Left ventricle myocardium inferior (tissue), 1 donor: ENCODE measurements around the gene BPI. TPM values are rescaled to one million over a fixed set of nuclear protein-coding genes. Genes with fewer than 3 reads are reported as not detected.
"Not testable (repeated sequence)": the region's sequence is repeated elsewhere in the genome, so short reads cannot be mapped to it uniquely, and the experiment has no call there.

ENCODE experiments used
- DNase-seq: peaks from one replicate; pipeline ENCODE4 v3.0.0-alpha.2; 2020
- H3K27ac ChIP-seq: fragments of 200-600 bp; replicated peaks from 2 replicates; pipeline ENCODE4 v1.8.0; 2021
- H3K27me3 ChIP-seq: fragments of 200-600 bp; 2 replicates; pipeline ENCODE4 v1.8.0; 2021; ENCODE audit warnings: low read depth
- H3K36me3 ChIP-seq: fragments of 200-600 bp; 2 replicates; pipeline ENCODE4 v1.8.0; 2021
- H3K4me1 ChIP-seq: fragments of 200-600 bp; 2 replicates; pipeline ENCODE4 v1.8.0; 2021
- H3K4me3 ChIP-seq: fragments of 200-600 bp; 2 replicates; pipeline ENCODE4 v1.8.0; 2021; ENCODE audit warnings: mild to moderate bottlenecking, moderate library complexity
- H3K9me3 ChIP-seq: fragments of 200-600 bp; replicated peaks from 2 replicates; pipeline ENCODE4 v1.8.0; 2021
- intact Hi-C: fragments of 100-400 bp; cut with micrococcal nuclease; formaldehyde crosslinking; loops from one replicate; pipeline ENCODE4 v1.11.0; 2022
- total RNA-seq: library from RNA; stranded (reverse); fragmentation: NEBNext Ultra II Directional; extraction: Animal tissue kit (Norgen Biotek cat#: 25700); gene quantifications from one replicate; pipeline ENCODE4 v1.2.1, GENCODE V29; 2021
- TF ChIP-seq, protein P1 (sequence below): fragments of 200-600 bp; IDR thresholded peaks from 2 replicates; pipeline ENCODE4 v1.8.0; 2021; ENCODE audit warnings: antibody characterized with exemption, mild to moderate bottlenecking, borderline replicate concordance
- donor health status: DM: no; HTN: yes; CAD: no; lungs with severe emphysema.

Gene BPI
- total RNA-seq, 1 donor from 2014 or later: not detected

DNA sequence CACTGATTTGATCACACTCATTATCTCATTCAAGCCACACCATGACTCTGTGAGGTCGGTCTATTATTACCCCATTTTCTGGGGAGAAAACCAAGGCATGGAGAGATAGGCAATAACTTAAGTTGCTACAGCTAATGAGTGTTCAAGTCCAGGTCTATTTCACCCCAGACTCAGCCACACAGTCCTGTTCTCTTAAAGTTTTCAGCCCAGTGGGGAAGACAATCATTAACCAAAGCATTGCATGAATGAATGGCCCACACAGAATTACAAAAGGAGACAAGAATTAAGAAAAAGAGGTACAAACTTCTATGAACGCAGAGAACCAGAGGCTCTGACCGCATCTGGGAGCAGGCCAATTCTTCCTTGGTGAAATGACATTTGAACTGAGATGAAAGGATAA is 7.1 kb downstream of the BPI start:
- Histone ChIP-seq H3K36me3 (no peaks in the 10 kb centered on the region), H3K4me3 (no peak overlapping the region), H3K27ac (no peak overlapping the region), H3K9me3 (no peaks in the 10 kb centered on the region), H3K4me1 (no peaks in the 10 kb centered on the region), H3K27me3 (peaks cover 14% of the 10 kb centered on the region)
- no peak for DNase-seq
- intact Hi-C loops: no loop called here
- TF ChIP-seq, protein P1, sequence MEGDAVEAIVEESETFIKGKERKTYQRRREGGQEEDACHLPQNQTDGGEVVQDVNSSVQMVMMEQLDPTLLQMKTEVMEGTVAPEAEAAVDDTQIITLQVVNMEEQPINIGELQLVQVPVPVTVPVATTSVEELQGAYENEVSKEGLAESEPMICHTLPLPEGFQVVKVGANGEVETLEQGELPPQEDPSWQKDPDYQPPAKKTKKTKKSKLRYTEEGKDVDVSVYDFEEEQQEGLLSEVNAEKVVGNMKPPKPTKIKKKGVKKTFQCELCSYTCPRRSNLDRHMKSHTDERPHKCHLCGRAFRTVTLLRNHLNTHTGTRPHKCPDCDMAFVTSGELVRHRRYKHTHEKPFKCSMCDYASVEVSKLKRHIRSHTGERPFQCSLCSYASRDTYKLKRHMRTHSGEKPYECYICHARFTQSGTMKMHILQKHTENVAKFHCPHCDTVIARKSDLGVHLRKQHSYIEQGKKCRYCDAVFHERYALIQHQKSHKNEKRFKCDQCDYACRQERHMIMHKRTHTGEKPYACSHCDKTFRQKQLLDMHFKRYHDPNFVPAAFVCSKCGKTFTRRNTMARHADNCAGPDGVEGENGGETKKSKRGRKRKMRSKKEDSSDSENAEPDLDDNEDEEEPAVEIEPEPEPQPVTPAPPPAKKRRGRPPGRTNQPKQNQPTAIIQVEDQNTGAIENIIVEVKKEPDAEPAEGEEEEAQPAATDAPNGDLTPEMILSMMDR: no peak

DNA sequence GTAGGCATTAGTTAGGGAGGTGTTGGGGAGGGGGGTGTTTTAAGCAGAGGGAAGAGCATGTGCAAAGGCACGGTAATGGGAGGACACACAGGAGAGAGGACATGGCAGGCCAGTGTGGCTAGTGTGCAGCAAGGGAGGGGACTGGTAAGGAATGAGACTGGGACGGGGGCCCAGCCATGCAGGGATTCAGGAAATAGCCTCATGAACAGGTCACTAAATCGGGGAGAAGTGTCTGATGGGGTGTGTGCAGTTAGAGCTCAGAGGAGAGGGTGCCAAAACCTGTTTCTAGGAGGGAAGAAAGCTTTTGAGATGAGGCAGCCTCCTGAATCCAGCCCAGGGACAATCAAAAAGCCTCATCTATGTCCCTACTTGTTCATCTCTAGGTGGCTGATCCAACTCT is 7.5 kb downstream of the BPI start:
- Histone ChIP-seq H3K9me3 (no peaks in the 10 kb centered on the region), H3K27ac (no peak overlapping the region), H3K36me3 (no peaks in the 10 kb centered on the region), H3K27me3 (peaks cover 10% of the 10 kb centered on the region), H3K4me1 (no peaks in the 10 kb centered on the region), H3K4me3 (no peak overlapping the region)
- TF ChIP-seq, protein P1: no peak
- intact Hi-C loops: no loop called here
- no peak for DNase-seq

- intact Hi-C loops: no loop called here
- no peaks in the 10 kb centered on the region for H3K9me3 ChIP-seq
- no peak overlapping the region for H3K27ac ChIP-seq
- TF ChIP-seq, protein P1: no peak
- DNase-seq: no peak
- H3K27me3 ChIP-seq: peaks cover 17% of the 10 kb centered on the region
- H3K36me3 ChIP-seq: no peaks in the 10 kb centered on the region
- no peak overlapping the region for H3K4me3 ChIP-seq
- no peaks in the 10 kb centered on the region for H3K4me1 ChIP-seq
Measured at GRCh38 chr20:38313676-38314075, 9.7 kb downstream of the BPI start.

- H3K36me3 ChIP-seq, H3K4me1 ChIP-seq, DNase-seq, H3K27ac ChIP-seq, intact Hi-C loops, H3K4me3 ChIP-seq, H3K9me3 ChIP-seq: not testable (repeated sequence)
- H3K27me3 ChIP-seq: peaks cover 23% of the 10 kb centered on the region
Measured at GRCh38 chr20:38314350-38314749, 10.4 kb downstream of the BPI start.

GRCh38 chr20:38315290-38315966 is 11.5 kb downstream of the BPI start:
- H3K4me1 ChIP-seq: no peaks in the 10 kb centered on the region
- no peak overlapping the region for H3K27ac ChIP-seq
- no peak for DNase-seq
- H3K9me3 ChIP-seq: no peaks in the 10 kb centered on the region
- H3K4me3 ChIP-seq: no peak overlapping the region
- peaks cover 34% of the 10 kb centered on the region for H3K27me3 ChIP-seq
- no peaks in the 10 kb centered on the region for H3K36me3 ChIP-seq
- intact Hi-C loops: no loop called here
- TF ChIP-seq, protein P1: no peak

- Histone ChIP-seq H3K4me1 (no peaks in the 10 kb centered on the region), H3K36me3 (no peaks in the 10 kb centered on the region), H3K4me3 (no peak overlapping the region), H3K27ac (no peak overlapping the region), H3K27me3 (peaks cover 37% of the 10 kb centered on the region), H3K9me3 (no peaks in the 10 kb centered on the region)
- DNase-seq: no peak
- intact Hi-C loops: no loop called here
- TF ChIP-seq, protein P1: no peak
Measured at GRCh38 chr20:38316341-38316740, 12.4 kb downstream of the BPI start.
